Choroid plexus epithelial cell (primary cell): ENCODE measurements around the gene ADH6.
"Not testable (repeated sequence)": the region's sequence is repeated elsewhere in the genome, so short reads cannot be mapped to it uniquely, and the experiment has no call there.

Experiments
- DNase-seq: peaks from one replicate; pipeline ENCODE4 v3.0.0-alpha.2; 2010; ENCODE audit warnings: low read depth
- H3K4me3 ChIP-seq: 2 replicates; pipeline ENCODE4 v1.5.1; 2011; ENCODE audit warnings: low read depth, mild to moderate bottlenecking, control low read depth, low read length, moderate library complexity
- CTCF ChIP-seq: conservative IDR thresholded peaks from 2 replicates; pipeline ENCODE4 v1.5.1; 2011; ENCODE audit warnings: low read depth, mild to moderate bottlenecking, control low read depth, inconsistent platforms, low read length, moderate library complexity

The ADH6 gene

GRCh38 chr4:99190336-99190735 is 28.7 kb downstream of the ADH6 start:
- no peak overlapping the region for H3K4me3 ChIP-seq
- no peak for DNase-seq
- no peak for TF ChIP-seq CTCF

- H3K4me3 ChIP-seq, DNase-seq: not testable (repeated sequence)
Observed at GRCh38 chr4:99189900-99190299, 29.1 kb downstream of the ADH6 start.

- TF ChIP-seq CTCF: no peak
- no peak for DNase-seq
- no peak overlapping the region for H3K4me3 ChIP-seq
Observed at GRCh38 chr4:99186029-99186428, 33.0 kb downstream of the ADH6 start.

- H3K4me3 ChIP-seq: no peak overlapping the region
- no peak for TF ChIP-seq CTCF
- no peak for DNase-seq
Observed at GRCh38 chr4:99185581-99185980, 33.5 kb downstream of the ADH6 start.

- TF ChIP-seq CTCF: no peak
- DNase-seq: peak; percentile 74
- no peak overlapping the region for H3K4me3 ChIP-seq
Observed at GRCh38 chr4:99180382-99181070, 38.5 kb downstream of the ADH6 start.

GRCh38 chr4:99179626-99180025 is 39.4 kb downstream of the ADH6 start:
- DNase-seq: no peak
- no peak for TF ChIP-seq CTCF
- no peak overlapping the region for H3K4me3 ChIP-seq

GRCh38 chr4:99179178-99179577 is 39.9 kb downstream of the ADH6 start:
- TF ChIP-seq CTCF: no peak
- DNase-seq: no peak
- H3K4me3 ChIP-seq: no peak overlapping the region

- DNase-seq: no peak
- no peak overlapping the region for H3K4me3 ChIP-seq
- TF ChIP-seq CTCF: no peak
Observed at GRCh38 chr4:99166544-99166943, 52.5 kb downstream of the ADH6 start.
